GM10847 (cell line): ENCODE data around the gene RAB11FIP2.

Experiments
- POLR2A ChIP-seq: IDR thresholded peaks from 2 replicates; pipeline ENCODE4 v1.6.1; 2011; ENCODE audit not compliant: insufficient read length; ENCODE audit errors: extremely low read depth

The RAB11FIP2 gene

DNA sequence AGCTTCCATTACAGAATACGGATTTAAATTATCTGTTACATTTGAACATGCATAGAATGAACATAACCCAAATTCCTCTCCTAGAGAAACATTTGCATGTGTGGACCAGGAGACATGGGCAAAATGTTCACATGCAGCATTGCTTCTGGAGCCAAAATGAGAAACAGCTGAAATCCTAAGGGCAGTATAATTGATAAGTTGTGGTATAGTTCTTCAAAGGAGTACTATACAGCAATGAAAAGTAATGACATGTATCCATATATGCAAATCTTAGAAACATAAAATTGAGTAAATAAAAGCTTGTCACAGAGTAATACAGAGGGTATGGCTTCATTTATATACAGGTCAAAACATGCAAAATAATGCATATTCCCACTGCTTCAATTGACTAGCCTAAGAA lies 77.1 kb downstream of the RAB11FIP2 start:
- TF ChIP-seq POLR2A: no peak

DNA sequence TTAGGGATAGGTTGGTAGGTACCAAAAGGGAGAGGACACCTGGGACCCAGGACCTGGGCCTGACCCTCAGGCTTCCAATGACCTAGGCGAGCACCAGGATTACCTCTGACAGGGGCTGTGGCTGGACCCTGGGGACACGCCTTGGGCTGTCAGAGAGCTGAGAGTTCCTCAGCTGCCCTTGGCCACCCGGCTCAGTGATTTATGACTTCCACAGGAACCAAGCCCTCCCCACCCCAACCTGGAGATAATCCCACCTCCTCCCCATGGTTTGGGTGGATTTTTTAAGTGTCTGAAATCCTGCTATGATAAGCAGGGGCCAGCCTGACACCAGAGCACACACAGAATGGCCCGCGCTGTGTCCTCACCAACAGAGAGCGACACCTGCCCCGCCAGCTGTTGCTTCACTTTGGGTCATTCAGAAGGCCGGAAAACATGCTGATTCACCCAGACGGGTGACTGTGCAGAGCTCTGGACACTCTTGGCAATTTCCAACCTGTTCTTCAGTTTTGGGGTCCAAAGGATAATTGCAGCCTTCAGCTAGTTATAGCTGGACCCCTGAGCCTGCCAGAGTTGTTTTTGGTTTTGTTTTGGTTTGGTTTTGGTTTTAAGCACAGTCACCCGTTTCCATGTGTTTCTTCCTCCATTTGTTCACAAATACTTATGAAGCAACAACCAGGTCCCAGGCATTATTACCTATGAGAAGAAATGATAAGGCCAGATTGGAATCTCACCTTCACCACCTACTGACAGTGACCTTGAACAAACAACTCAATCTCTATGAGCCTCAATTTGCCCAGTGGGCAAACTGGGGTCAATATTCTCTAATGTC lies 78.2 kb downstream of the RAB11FIP2 start:
- no peak for TF ChIP-seq POLR2A

DNA sequence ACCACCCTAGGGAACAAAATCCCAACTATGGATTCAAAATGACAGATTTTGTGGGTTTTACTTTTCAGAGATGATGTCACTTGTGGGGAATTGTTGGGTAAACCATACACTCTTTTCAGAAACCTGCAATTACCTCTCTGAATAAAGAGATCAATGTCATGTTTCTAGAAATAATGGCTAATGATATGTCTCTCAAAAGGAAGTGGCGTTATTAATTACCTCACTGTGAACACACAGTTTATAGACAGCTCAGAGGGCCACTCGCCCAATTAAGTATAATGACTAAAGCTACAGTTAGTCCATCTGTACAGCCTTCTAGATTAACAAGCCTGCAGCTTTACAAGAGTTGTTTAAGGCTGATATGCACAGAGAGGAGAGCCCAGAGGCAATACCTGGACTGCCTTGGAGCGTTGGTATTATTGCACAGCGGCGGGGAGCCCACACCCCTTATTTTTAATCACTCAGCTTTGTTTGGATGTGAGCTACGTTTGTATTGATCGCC lies 79.5 kb downstream of the RAB11FIP2 start:
- TF ChIP-seq POLR2A: no peak

DNA sequence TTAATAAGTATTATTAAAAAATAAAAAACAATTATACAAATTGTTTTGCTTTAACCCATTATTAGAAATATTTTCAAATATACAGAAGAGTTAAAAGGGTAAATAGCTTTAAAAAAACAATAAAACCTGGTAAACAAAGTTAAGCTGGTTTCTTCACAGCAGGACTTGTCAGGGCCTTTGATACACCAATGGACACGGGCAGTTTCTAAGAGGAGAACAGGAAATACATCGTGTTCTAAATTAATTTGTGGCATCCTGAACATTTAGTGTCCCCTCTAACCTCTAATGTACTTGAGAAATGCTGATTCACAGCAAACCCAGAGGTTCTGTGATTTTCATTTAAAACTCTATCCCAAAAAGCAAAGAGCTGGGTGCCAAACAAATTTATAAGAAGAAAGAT lies 80.8 kb downstream of the RAB11FIP2 start:
- no peak for TF ChIP-seq POLR2A

DNA sequence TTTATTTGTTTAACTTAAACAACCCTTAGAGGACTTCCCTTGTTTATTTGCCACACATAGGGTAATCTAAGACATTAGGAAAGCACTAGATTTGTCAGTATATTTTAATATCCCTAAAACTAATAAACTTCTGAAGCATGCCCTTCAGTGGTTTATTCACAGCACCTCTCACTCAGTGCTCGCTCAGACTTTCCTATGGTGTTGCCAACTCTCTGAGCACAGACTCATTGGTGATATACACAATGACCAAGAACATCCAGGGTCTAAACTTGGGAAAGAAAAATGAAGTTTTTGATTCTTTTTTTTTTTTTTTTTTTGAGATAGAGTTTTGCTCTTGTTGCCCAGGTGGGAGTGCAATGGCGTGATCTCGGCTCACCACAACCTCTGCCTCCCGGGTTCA lies 82.2 kb downstream of the RAB11FIP2 start:
- TF ChIP-seq POLR2A: no peak

DNA sequence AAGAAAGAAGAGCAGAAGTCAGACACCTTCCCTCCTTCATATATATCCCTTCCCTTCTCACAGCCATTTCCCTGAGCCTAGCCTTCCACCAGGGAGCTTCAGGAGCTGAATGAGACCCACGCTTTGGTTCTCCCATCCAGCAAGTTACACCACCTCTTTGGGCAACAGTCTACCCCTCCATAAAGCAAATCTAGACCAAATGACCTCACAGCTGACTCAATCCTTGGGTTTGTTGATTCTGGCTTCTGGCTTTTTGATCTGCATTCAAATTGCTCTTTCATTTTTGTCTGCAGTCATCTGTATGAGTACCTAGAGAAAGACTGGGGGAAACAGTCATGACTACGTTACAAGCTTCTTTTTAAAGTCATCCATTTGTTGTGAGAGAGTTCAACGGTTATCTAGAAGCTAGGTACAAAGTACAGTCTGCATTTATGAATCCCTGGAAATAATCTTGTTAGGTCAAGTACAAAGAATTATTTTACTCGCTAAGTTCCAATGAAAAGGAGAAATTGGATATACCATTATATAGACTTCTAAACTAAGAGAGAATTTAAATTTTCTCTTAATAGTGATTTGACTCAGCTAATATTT lies 86.3 kb downstream of the RAB11FIP2 start:
- TF ChIP-seq POLR2A: no peak

DNA sequence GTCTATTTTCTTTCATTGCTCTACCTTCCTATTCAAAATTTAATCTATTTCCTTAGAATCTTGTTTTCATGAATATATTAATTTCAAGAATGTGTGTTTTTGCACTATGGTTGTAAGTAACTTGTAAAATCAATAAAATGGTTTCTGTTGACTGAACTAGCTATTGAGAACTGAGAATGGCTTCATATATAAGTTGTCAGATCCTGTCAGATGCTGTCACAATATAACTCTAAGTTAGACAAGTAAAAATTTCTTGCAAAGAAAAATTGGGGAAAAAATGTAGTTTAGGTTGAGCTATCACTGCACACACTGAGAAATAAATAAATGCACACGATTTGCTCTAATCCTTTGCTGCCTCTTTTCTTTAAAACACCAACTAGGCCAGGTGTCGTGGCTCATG lies 89.8 kb downstream of the RAB11FIP2 start:
- no peak for TF ChIP-seq POLR2A

DNA sequence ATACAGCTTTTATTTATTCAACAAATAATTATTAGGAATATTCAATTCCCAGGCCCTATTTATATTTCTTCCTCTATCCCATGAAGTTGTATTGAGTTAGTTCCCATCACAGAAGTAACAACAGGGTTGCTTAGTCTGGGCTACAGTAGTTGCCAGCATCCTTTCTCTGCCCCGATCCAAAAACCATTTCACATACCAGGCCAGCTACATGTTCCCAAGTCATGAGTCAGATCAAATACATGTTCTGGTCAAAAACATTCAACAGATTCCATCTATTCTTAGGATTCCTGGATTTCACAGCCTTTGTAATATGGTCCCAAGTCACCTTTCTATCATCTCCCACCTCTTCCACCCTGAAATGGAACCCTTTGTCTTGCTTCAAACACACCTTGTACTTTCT lies 91.6 kb downstream of the RAB11FIP2 start:
- no peak for TF ChIP-seq POLR2A
